Measurements from ENCODE around the gene RFT1. TPM values are rescaled to one million over a fixed set of nuclear protein-coding genes. Genes with fewer than 3 reads are reported as not detected.
A peak's percentile ranks its signal among the peaks of the same experiment; 100 is the strongest.

RFT1 gene
- total and polyA plus RNA-seq, 2 donors, result 8.0 to 15.6 TPM

DNA sequence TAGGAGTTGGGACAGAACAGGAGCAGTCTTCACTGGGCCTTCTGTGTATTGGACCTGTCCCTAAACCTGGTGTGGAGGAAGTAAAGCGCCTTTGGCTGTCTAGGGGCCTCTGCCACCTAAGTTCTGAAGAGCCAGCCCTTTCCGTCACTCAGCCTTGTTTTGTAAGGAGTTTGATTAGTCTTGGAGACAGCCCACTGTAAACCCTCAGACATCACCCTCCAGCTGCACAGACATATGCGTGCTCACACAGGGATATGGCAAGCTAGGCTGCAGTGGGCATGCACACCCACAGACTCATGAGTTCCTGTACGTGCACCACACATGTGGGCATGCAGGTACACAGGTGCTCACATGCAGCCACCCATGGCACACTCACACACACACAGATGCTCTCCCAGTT, 36.0 kb upstream of the RFT1 start:
- H3K4me3 ChIP-seq (ENCODE audit: low read length in 2 of 2), result no peak overlapping the region
- H3K4me1 ChIP-seq (ENCODE audit: control insufficient read depth in 2 of 2, insufficient read depth in 2 of 2, low read length in 2 of 2), result peaks cover 11 to 55% of the 10 kb centered on the region in 2 donors
- no peak overlapping the region for H3K27ac ChIP-seq (ENCODE audit: low read depth in 1 of 2, low read length in 1 of 2)
- H3K36me3 ChIP-seq (ENCODE audit: control insufficient read depth in 2 of 2, insufficient read depth in 2 of 2, low read length in 1 of 2), result peaks cover 0 to 3% of the 10 kb centered on the region in 2 donors
- peaks cover 0 to 6% of the 10 kb centered on the region in 2 donors for H3K9me3 ChIP-seq (ENCODE audit: control insufficient read depth in 2 of 2, insufficient read depth in 1 of 2, low read length in 1 of 2)
- WGBS, result 97% methylated on average over 4 of the region's 4 CpGs
- peaks cover 0 to 4% of the 10 kb centered on the region in 2 donors for H3K27me3 ChIP-seq (ENCODE audit: control insufficient read depth in 2 of 2, insufficient read depth in 1 of 2, low read length in 1 of 2)
- no peak for DNase-seq (ENCODE audit: low read depth in 6 of 9, low spot score in 9 of 9)

- Histone ChIP-seq H3K36me3 (ENCODE audit: control insufficient read depth in 2 of 2, insufficient read depth in 2 of 2, low read length in 1 of 2) (peaks cover 0 to 3% of the 10 kb centered on the region in 2 donors), H3K4me1 (ENCODE audit: control insufficient read depth in 2 of 2, insufficient read depth in 2 of 2, low read length in 2 of 2) (peaks cover 19 to 51% of the 10 kb centered on the region in 2 donors), H3K27ac (ENCODE audit: low read depth in 1 of 2, low read length in 1 of 2) (no peak overlapping the region), H3K4me3 (ENCODE audit: low read length in 2 of 2) (no peak overlapping the region), H3K9me3 (ENCODE audit: control insufficient read depth in 2 of 2, insufficient read depth in 1 of 2, low read length in 1 of 2) (peaks cover 0 to 6% of the 10 kb centered on the region in 2 donors), H3K27me3 (ENCODE audit: control insufficient read depth in 2 of 2, insufficient read depth in 1 of 2, low read length in 1 of 2) (peaks cover 3 to 14% of the 10 kb centered on the region in 2 donors)
- WGBS, result 86% methylated on average over 9 of the region's 9 CpGs
- DNase-seq (ENCODE audit: low read depth in 6 of 9, low spot score in 9 of 9), result no peak
These were observed 34.7 kb upstream of the RFT1 start for GRCh38 chr3:53164911-53165310.

DNA sequence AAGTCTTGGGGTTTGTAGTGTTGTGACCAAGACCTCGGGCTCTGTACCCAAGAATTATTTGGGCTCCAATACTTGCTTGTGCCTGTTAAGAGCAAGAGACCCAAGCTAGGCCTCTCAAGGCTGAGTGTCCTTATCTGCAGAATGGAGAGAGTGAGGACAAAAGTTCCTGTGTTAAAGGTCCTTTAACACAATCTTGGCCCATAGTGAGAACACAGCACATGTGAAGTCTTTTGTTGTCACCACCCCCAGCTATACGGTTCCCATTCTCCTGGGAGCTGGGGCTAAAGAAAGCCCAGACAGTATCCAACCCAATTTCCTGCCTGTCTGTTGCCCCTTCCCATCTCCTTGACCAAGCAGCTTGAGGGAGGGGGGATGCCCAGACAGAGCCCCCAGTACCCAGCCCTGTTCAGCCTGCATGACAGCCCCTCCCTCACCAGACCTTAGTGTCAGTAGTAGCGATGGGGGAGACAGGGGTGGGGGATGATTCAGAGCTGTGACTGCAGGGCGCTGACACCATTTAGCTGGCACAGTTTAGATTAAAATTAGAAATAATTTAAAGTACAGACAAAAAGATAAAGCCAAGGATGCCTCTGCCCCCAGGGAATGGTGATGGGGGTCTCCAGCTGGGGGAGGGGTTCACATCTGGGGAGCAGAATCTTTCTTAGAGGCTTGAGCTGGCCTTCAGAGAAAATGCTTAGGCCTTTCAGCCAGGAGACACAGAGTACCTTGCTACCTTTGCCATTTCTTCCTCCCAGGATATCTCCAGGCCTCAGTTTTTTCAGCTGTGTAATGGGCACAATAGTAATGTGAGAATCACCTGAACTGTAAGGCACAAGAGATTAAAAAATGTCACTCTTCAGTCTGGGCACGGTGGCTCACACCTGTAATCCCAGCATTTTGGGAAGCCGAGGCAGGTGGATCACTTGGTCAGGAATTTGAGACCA, 33.5 kb upstream of the RFT1 start:
- Histone ChIP-seq H3K36me3 (ENCODE audit: control insufficient read depth in 2 of 2, insufficient read depth in 2 of 2, low read length in 1 of 2) (peaks cover 0 to 3% of the 10 kb centered on the region in 2 donors), H3K27me3 (ENCODE audit: control insufficient read depth in 2 of 2, insufficient read depth in 1 of 2, low read length in 1 of 2) (peaks cover 9 to 25% of the 10 kb centered on the region in 2 donors), H3K9me3 (ENCODE audit: control insufficient read depth in 2 of 2, insufficient read depth in 1 of 2, low read length in 1 of 2) (peaks cover 0 to 6% of the 10 kb centered on the region in 2 donors), H3K4me3 (ENCODE audit: low read length in 2 of 2) (no peak overlapping the region), H3K4me1 (ENCODE audit: control insufficient read depth in 2 of 2, insufficient read depth in 2 of 2, low read length in 2 of 2) (peaks cover 21 to 39% of the 10 kb centered on the region in 2 donors), H3K27ac (ENCODE audit: low read depth in 1 of 2, low read length in 1 of 2) (no peak overlapping the region)
- DNase-seq (ENCODE audit: low read depth in 6 of 9, low spot score in 9 of 9), result no peak
- 94% methylated on average over 6 of the region's 6 CpGs for WGBS

DNA sequence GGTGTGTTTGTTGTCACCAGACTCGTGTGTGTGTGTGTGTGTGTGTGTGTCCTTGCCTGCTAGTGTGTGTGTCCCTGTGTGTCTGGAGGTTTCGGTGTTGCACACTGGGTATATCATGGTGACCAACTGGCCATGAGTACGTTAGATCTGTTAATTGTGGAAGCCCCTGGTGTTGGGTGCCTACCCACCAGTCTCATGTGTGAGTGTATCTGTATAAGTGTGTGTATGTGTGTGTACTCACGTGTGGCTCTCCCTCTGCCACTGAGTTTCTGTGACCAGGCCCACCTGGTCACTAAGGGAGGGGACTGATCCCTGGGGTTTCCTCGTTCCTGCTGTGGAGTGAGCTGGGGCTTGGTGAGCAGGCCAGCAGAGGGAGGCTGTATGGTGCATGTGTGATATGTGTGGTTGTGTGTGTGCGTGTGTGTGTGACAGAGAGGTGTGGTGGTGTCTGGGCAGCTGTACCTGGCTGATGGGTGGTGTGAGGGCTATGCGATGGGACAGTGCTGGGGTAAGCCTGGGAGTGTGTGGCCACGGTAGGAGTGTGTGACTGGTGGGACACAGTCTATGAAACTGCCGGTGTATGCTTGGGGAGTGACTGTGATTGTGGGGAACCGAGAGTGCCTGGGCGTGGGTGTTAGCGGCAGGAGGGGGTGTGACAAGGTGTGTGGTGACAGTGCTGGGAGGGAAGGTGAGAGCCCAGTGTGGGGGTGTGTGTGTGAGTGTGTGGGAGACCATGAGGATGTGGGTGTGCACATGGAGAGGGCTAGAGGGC, 32.6 kb upstream of the RFT1 start:
- H3K9me3 ChIP-seq (ENCODE audit: control insufficient read depth in 2 of 2, insufficient read depth in 1 of 2, low read length in 1 of 2), result peaks cover 0 to 3% of the 10 kb centered on the region in 2 donors
- H3K4me1 ChIP-seq (ENCODE audit: control insufficient read depth in 2 of 2, insufficient read depth in 2 of 2, low read length in 2 of 2), result peaks cover 23 to 38% of the 10 kb centered on the region in 2 donors
- peaks cover 9 to 33% of the 10 kb centered on the region in 2 donors for H3K27me3 ChIP-seq (ENCODE audit: control insufficient read depth in 2 of 2, insufficient read depth in 1 of 2, low read length in 1 of 2)
- peak overlapping the region in 1 of 2 donors; percentile 2 for H3K4me3 ChIP-seq (ENCODE audit: low read length in 2 of 2)
- peak overlapping the region in 1 of 2 donors; percentile 9 for H3K27ac ChIP-seq (ENCODE audit: low read depth in 1 of 2, low read length in 1 of 2)
- WGBS, result 91% methylated on average over 12 of the region's 12 CpGs
- H3K36me3 ChIP-seq (ENCODE audit: control insufficient read depth in 2 of 2, insufficient read depth in 2 of 2, low read length in 1 of 2), result peaks cover 0 to 3% of the 10 kb centered on the region in 2 donors
- peak in 1 of 9 donors; percentile 15 for DNase-seq (ENCODE audit: low read depth in 6 of 9, low spot score in 9 of 9)

GRCh38 chr3:53161820-53162671, 31.8 kb upstream of the RFT1 start:
- Histone ChIP-seq H3K36me3 (ENCODE audit: control insufficient read depth in 2 of 2, insufficient read depth in 2 of 2, low read length in 1 of 2) (peaks cover 0 to 3% of the 10 kb centered on the region in 2 donors), H3K4me3 (ENCODE audit: low read length in 2 of 2) (peak overlapping the region; percentile 87 to 95), H3K27me3 (ENCODE audit: control insufficient read depth in 2 of 2, insufficient read depth in 1 of 2, low read length in 1 of 2) (peaks cover 9 to 42% of the 10 kb centered on the region in 2 donors), H3K27ac (ENCODE audit: low read depth in 1 of 2, low read length in 1 of 2) (no peak overlapping the region), H3K9me3 (ENCODE audit: control insufficient read depth in 2 of 2, insufficient read depth in 1 of 2, low read length in 1 of 2) (no peaks in the 10 kb centered on the region), H3K4me1 (ENCODE audit: control insufficient read depth in 2 of 2, insufficient read depth in 2 of 2, low read length in 2 of 2) (peaks cover 23 to 34% of the 10 kb centered on the region in 2 donors)
- DNase-seq (ENCODE audit: low read depth in 6 of 9, low spot score in 9 of 9), result peak in 2 of 9 donors; percentile 27 to 47
- WGBS, result 25% methylated on average over 49 of the region's 49 CpGs

GRCh38 chr3:53161450-53161819, 31.2 kb upstream of the RFT1 start:
- peak overlapping the region in 1 of 2 donors; percentile 55 for H3K27ac ChIP-seq (ENCODE audit: low read depth in 1 of 2, low read length in 1 of 2)
- DNase-seq (ENCODE audit: low read depth in 6 of 9, low spot score in 9 of 9), result no peak
- peaks cover 15 to 48% of the 10 kb centered on the region in 2 donors for H3K27me3 ChIP-seq (ENCODE audit: control insufficient read depth in 2 of 2, insufficient read depth in 1 of 2, low read length in 1 of 2)
- peaks cover 23 to 28% of the 10 kb centered on the region in 2 donors for H3K4me1 ChIP-seq (ENCODE audit: control insufficient read depth in 2 of 2, insufficient read depth in 2 of 2, low read length in 2 of 2)
- peak overlapping the region; percentile 87 to 95 for H3K4me3 ChIP-seq (ENCODE audit: low read length in 2 of 2)
- under 1% methylated on average over 41 of the region's 41 CpGs for WGBS
- peaks cover 0 to 3% of the 10 kb centered on the region in 2 donors for H3K36me3 ChIP-seq (ENCODE audit: control insufficient read depth in 2 of 2, insufficient read depth in 2 of 2, low read length in 1 of 2)
- H3K9me3 ChIP-seq (ENCODE audit: control insufficient read depth in 2 of 2, insufficient read depth in 1 of 2, low read length in 1 of 2), result no peaks in the 10 kb centered on the region

- under 1% methylated on average over 88 of the region's 88 CpGs for WGBS
- Histone ChIP-seq H3K36me3 (ENCODE audit: control insufficient read depth in 2 of 2, insufficient read depth in 2 of 2, low read length in 1 of 2) (no peaks in the 10 kb centered on the region), H3K27ac (ENCODE audit: low read depth in 1 of 2, low read length in 1 of 2) (peak within 1 kb of the TSS in 1 of 2 donors; percentile 58), H3K27me3 (ENCODE audit: control insufficient read depth in 2 of 2, insufficient read depth in 1 of 2, low read length in 1 of 2) (peaks cover 19 to 53% of the 10 kb centered on the region in 2 donors), H3K4me3 (ENCODE audit: low read length in 2 of 2) (peak within 1 kb of the TSS; percentile 87 to 95), H3K4me1 (ENCODE audit: control insufficient read depth in 2 of 2, insufficient read depth in 2 of 2, low read length in 2 of 2) (peaks cover 23 to 28% of the 10 kb centered on the region in 2 donors), H3K9me3 (ENCODE audit: control insufficient read depth in 2 of 2, insufficient read depth in 1 of 2, low read length in 1 of 2) (no peaks in the 10 kb centered on the region)
- DNase-seq (ENCODE audit: low read depth in 6 of 9, low spot score in 9 of 9), result peak in 8 of 9 donors; percentile 36 to 87 (median 71)
These were observed 30.6 kb upstream of the RFT1 start, which contains the start of gene PRKCD for GRCh38 chr3:53160660-53161449. Gene PRKCD, plus strand, starts transcription at chr3:53161209. Its CDS starts 17,214 bp downstream, at chr3:53178423.
